Activated naive CD8-positive, alpha-beta T cell treated with anti-CD3 and anti-CD28 coated beads for 36 hours (primary cell): ENCODE data around the gene DOK3. TPM values are rescaled to one million over a fixed set of nuclear protein-coding genes. Genes with fewer than 3 reads are reported as not detected.

Source experiments
- DNase-seq: peaks from one replicate; pipeline ENCODE4 v3.0.0; 2021
- H3K27ac Mint-ChIP-seq: one replicate; pipeline ENCODE4 v1.8.0; 2022; ENCODE audit warnings: mild to moderate bottlenecking, moderate library complexity, mixed read lengths
- H3K27me3 Mint-ChIP-seq: one replicate; pipeline ENCODE4 v1.8.0; 2022; ENCODE audit warnings: mild to moderate bottlenecking, mixed read lengths
- H3K36me3 Mint-ChIP-seq: one replicate; pipeline ENCODE4 v1.8.0; 2021; ENCODE audit warnings: mild to moderate bottlenecking, mixed read lengths
- H3K4me1 Mint-ChIP-seq: one replicate; pipeline ENCODE4 v1.8.0; 2021; ENCODE audit warnings: mixed read lengths
- H3K4me3 Mint-ChIP-seq: one replicate; pipeline ENCODE4 v1.8.0; 2022; ENCODE audit warnings: mild to moderate bottlenecking, moderate library complexity, mixed read lengths
- H3K9me3 Mint-ChIP-seq: one replicate; pipeline ENCODE4 v1.8.0; 2022; ENCODE audit warnings: mixed read lengths
- total RNA-seq, 2 experiments: library from RNA; stranded (reverse); gene quantifications; one replicate each; pipeline ENCODE4 v1.2.3, GENCODE V29; 2021

The DOK3 gene
- total RNA-seq, 2 experiments from 2014 or later = 8.2 to 8.6 TPM

- peaks cover 2% of the 10 kb centered on the region for H3K9me3 Mint-ChIP-seq
- H3K27me3 Mint-ChIP-seq = no peaks in the 10 kb centered on the region
- no peak overlapping the region for H3K27ac Mint-ChIP-seq
Observed at GRCh38 chr5:177467436-177467835, 42.2 kb downstream of the DOK3 start.

GRCh38 chr5:177466861-177467260 is 42.8 kb downstream of the DOK3 start:
- Mint-ChIP-seq H3K27me3 (no peaks in the 10 kb centered on the region), H3K9me3 (peaks cover 2% of the 10 kb centered on the region), H3K4me1 (peaks cover 31% of the 10 kb centered on the region), H3K27ac (no peak overlapping the region), H3K36me3 (peaks cover 54% of the 10 kb centered on the region), H3K4me3 (no peak overlapping the region)
- no peak for DNase-seq

More at GRCh38 chr5:177467436-177467835, 42.2 kb downstream of the DOK3 start:
- Mint-ChIP-seq H3K36me3 (peaks cover 53% of the 10 kb centered on the region), H3K4me1 (peaks cover 29% of the 10 kb centered on the region), H3K4me3 (no peak overlapping the region)
- no peak for DNase-seq

- peaks cover 55% of the 10 kb centered on the region for H3K36me3 Mint-ChIP-seq
- H3K4me1 Mint-ChIP-seq = peaks cover 20% of the 10 kb centered on the region
- DNase-seq = no peak
- H3K9me3 Mint-ChIP-seq = peaks cover 2% of the 10 kb centered on the region
- no peaks in the 10 kb centered on the region for H3K27me3 Mint-ChIP-seq
- H3K27ac Mint-ChIP-seq = no peak overlapping the region
- no peak overlapping the region for H3K4me3 Mint-ChIP-seq
Observed at GRCh38 chr5:177465044-177465443, 44.6 kb downstream of the DOK3 start.

- Mint-ChIP-seq H3K36me3 (peaks cover 45% of the 10 kb centered on the region), H3K27me3 (no peaks in the 10 kb centered on the region), H3K4me1 (peaks cover 21% of the 10 kb centered on the region), H3K27ac (peak overlapping the region; percentile 84), H3K9me3 (peaks cover 2% of the 10 kb centered on the region), H3K4me3 (peak overlapping the region; percentile 64)
- DNase-seq = no peak
Observed at GRCh38 chr5:177462021-177462670, 47.5 kb downstream of the DOK3 start.

GRCh38 chr5:177459819-177460628 is 49.6 kb downstream of the DOK3 start:
- no peak for DNase-seq
- no peaks in the 10 kb centered on the region for H3K27me3 Mint-ChIP-seq
- peaks cover 23% of the 10 kb centered on the region for H3K4me1 Mint-ChIP-seq
- no peak overlapping the region for H3K4me3 Mint-ChIP-seq
- H3K27ac Mint-ChIP-seq = no peak overlapping the region
- no peaks in the 10 kb centered on the region for H3K9me3 Mint-ChIP-seq
- H3K36me3 Mint-ChIP-seq = peaks cover 27% of the 10 kb centered on the region

- H3K4me1 Mint-ChIP-seq = peaks cover 23% of the 10 kb centered on the region
- no peaks in the 10 kb centered on the region for H3K9me3 Mint-ChIP-seq
- peaks cover 27% of the 10 kb centered on the region for H3K36me3 Mint-ChIP-seq
- no peaks in the 10 kb centered on the region for H3K27me3 Mint-ChIP-seq
- no peak overlapping the region for H3K27ac Mint-ChIP-seq
- DNase-seq = no peak
- H3K4me3 Mint-ChIP-seq = no peak overlapping the region
Observed at GRCh38 chr5:177459357-177459756, 50.3 kb downstream of the DOK3 start.

GRCh38 chr5:177458912-177459350 is 50.7 kb downstream of the DOK3 start:
- H3K27ac Mint-ChIP-seq = no peak overlapping the region
- no peak overlapping the region for H3K4me3 Mint-ChIP-seq
- DNase-seq = no peak
- H3K4me1 Mint-ChIP-seq = peaks cover 25% of the 10 kb centered on the region
- no peaks in the 10 kb centered on the region for H3K27me3 Mint-ChIP-seq
- H3K36me3 Mint-ChIP-seq = peaks cover 27% of the 10 kb centered on the region
- H3K9me3 Mint-ChIP-seq = no peaks in the 10 kb centered on the region

GRCh38 chr5:177457852-177458681 is 51.6 kb downstream of the DOK3 start:
- no peak overlapping the region for H3K27ac Mint-ChIP-seq
- no peaks in the 10 kb centered on the region for H3K27me3 Mint-ChIP-seq

GRCh38 chr5:177456976-177457851 is 52.4 kb downstream of the DOK3 start:
- Mint-ChIP-seq H3K36me3 (peaks cover 13% of the 10 kb centered on the region), H3K4me3 (peak overlapping the region; percentile 64), H3K4me1 (peaks cover 22% of the 10 kb centered on the region), H3K9me3 (no peaks in the 10 kb centered on the region), H3K27me3 (no peaks in the 10 kb centered on the region), H3K27ac (peak overlapping the region; percentile 51)
- DNase-seq = peak; percentile 77

More at GRCh38 chr5:177457852-177458681, 51.6 kb downstream of the DOK3 start:
- H3K36me3 Mint-ChIP-seq = peaks cover 20% of the 10 kb centered on the region
- H3K4me3 Mint-ChIP-seq = no peak overlapping the region
- no peak for DNase-seq
- no peaks in the 10 kb centered on the region for H3K9me3 Mint-ChIP-seq
- H3K4me1 Mint-ChIP-seq = peaks cover 28% of the 10 kb centered on the region

GRCh38 chr5:177456591-177456964 is 53.0 kb downstream of the DOK3 start:
- H3K9me3 Mint-ChIP-seq = no peaks in the 10 kb centered on the region
- DNase-seq = no peak
- peaks cover 8% of the 10 kb centered on the region for H3K36me3 Mint-ChIP-seq
- peak overlapping the region; percentile 54 for H3K27ac Mint-ChIP-seq
- no peaks in the 10 kb centered on the region for H3K27me3 Mint-ChIP-seq
- peak overlapping the region; percentile 84 for H3K4me3 Mint-ChIP-seq
- H3K4me1 Mint-ChIP-seq = peaks cover 22% of the 10 kb centered on the region

GRCh38 chr5:177455661-177456590 is 53.7 kb downstream of the DOK3 start:
- H3K36me3 Mint-ChIP-seq = peaks cover 5% of the 10 kb centered on the region

GRCh38 chr5:177455036-177455660 is 54.5 kb downstream of the DOK3 start:
- H3K36me3 Mint-ChIP-seq = peaks cover 5% of the 10 kb centered on the region
- peak overlapping the region; percentile 74 for H3K27ac Mint-ChIP-seq
- no peaks in the 10 kb centered on the region for H3K27me3 Mint-ChIP-seq
- no peaks in the 10 kb centered on the region for H3K9me3 Mint-ChIP-seq
- H3K4me3 Mint-ChIP-seq = peak overlapping the region; percentile 84
- peak; percentile 96 for DNase-seq
- H3K4me1 Mint-ChIP-seq = peaks cover 18% of the 10 kb centered on the region

More at GRCh38 chr5:177455661-177456590, 53.7 kb downstream of the DOK3 start:
- Mint-ChIP-seq H3K9me3 (no peaks in the 10 kb centered on the region), H3K27me3 (no peaks in the 10 kb centered on the region), H3K4me1 (peaks cover 18% of the 10 kb centered on the region), H3K27ac (peak overlapping the region; percentile 86), H3K4me3 (peak overlapping the region; percentile 84)
- DNase-seq = peak; percentile 89
